PC-9 (cell line): ENCODE measurements around the gene TANK. TPM values are rescaled to one million over a fixed set of nuclear protein-coding genes. Genes with fewer than 3 reads are reported as not detected.

Experiments used
- BruUV-seq: library from RNA; stranded (reverse); fragments of 400-500 nt; replicated peaks from 2 replicates; lab custom pipeline; 2021; lab: Mats Ljungman, UMichigan
- CTCF ChIA-PET: fragments of 300-600 bp; sonication (Branson Sonifier 250); formaldehyde crosslinking; loops from one replicate; lab custom pipeline; 2022; ENCODE audit warnings: antibody characterized with exemption; lab: Charles Lee
- POLR2A ChIA-PET: fragments of 300-600 bp; sonication (Branson Sonifier 250); formaldehyde crosslinking; loops from one replicate; lab custom pipeline; 2022; ENCODE audit warnings: antibody characterized with exemption; ENCODE audit not compliant: unreplicated experiment; lab: Charles Lee
- DNase-seq, 2 experiments: peaks; one replicate each; pipeline versions ENCODE4 v3.0.0 to v3.0.0-alpha.2; 2015 to 2022; ENCODE audit warnings: mixed read lengths in 1 of 2
- H2AFZ ChIP-seq: fragments of 200-600 bp; sonication (generic); 2 replicates; pipeline ENCODE4 v1.8.1; 2017; ENCODE audit warnings: antibody characterized with exemption
- H3F3A ChIP-seq: fragments of 200-600 bp; sonication (generic); 2 replicates; pipeline ENCODE4 v1.8.1; 2017; ENCODE audit warnings: antibody characterized with exemption, mild to moderate bottlenecking, low read depth; ENCODE audit not compliant: insufficient read depth
- H3K27ac ChIP-seq: fragments of 200-600 bp; sonication (generic); 2 replicates; pipeline ENCODE4 v1.6.1; 2016; ENCODE audit warnings: mixed run types
- H3K27me3 ChIP-seq: fragments of 200-600 bp; sonication (generic); 2 replicates; pipeline ENCODE4 v1.6.1; 2016; ENCODE audit warnings: low read depth, mixed run types; ENCODE audit not compliant: insufficient read depth
- H3K36me3 ChIP-seq: fragments of 200-600 bp; sonication (generic); 2 replicates; pipeline ENCODE4 v1.6.1; 2016; ENCODE audit warnings: low read depth, mixed run types
- H3K4me1 ChIP-seq: fragments of 200-600 bp; sonication (generic); replicated peaks from 2 replicates; pipeline ENCODE4 v1.6.1; 2016; ENCODE audit warnings: mixed run types; ENCODE audit not compliant: insufficient read depth
- H3K4me2 ChIP-seq: fragments of 200-600 bp; sonication (generic); 2 replicates; pipeline ENCODE4 v1.6.1; 2017; ENCODE audit warnings: mixed run types
- H3K4me3 ChIP-seq: fragments of 200-600 bp; sonication (generic); 2 replicates; pipeline ENCODE4 v1.6.1; 2016; ENCODE audit warnings: mixed run types
- H3K79me2 ChIP-seq: fragments of 200-600 bp; sonication (generic); 2 replicates; pipeline ENCODE4 v1.6.1; 2017; ENCODE audit warnings: low read depth, mixed run types
- H3K9me2 ChIP-seq: fragments of 200-600 bp; sonication (generic); 2 replicates; pipeline ENCODE4 v1.8.1; 2017; ENCODE audit warnings: mild to moderate bottlenecking; ENCODE audit not compliant: insufficient read depth
- H3K9me3 ChIP-seq: fragments of 200-600 bp; sonication (generic); 2 replicates; pipeline ENCODE4 v1.8.1; 2016; ENCODE audit warnings: low read depth; ENCODE audit not compliant: insufficient read depth
- H4K20me1 ChIP-seq: fragments of 200-600 bp; sonication (generic); 2 replicates; pipeline ENCODE4 v1.8.1; 2017; ENCODE audit not compliant: insufficient read depth
- CTCF ChIP-seq: fragments of 200-600 bp; sonication (generic); conservative IDR thresholded peaks from 2 replicates; pipeline ENCODE4 v1.6.1; 2017; ENCODE audit warnings: mixed run types, antibody characterized with exemption, mild to moderate bottlenecking, moderate library complexity
- EZH2 ChIP-seq: fragments of 200-600 bp; sonication (generic); IDR thresholded peaks from 2 replicates; pipeline ENCODE4 v1.8.0; 2017; ENCODE audit warnings: antibody characterized with exemption, low read depth
- intact Hi-C: fragments of 100-400 bp; cut with micrococcal nuclease; formaldehyde crosslinking; loops from one replicate; pipeline ENCODE4 v1.10.0; 2022; ENCODE audit not compliant: unreplicated experiment
- total RNA-seq: library from RNA; stranded (reverse); gene quantifications from 2 replicates; pipeline ENCODE4 v1.2.3, GENCODE V29; 2021

The TANK gene
- total RNA-seq, 1 experiment from 2014 or later, result 46.1 TPM

DNA sequence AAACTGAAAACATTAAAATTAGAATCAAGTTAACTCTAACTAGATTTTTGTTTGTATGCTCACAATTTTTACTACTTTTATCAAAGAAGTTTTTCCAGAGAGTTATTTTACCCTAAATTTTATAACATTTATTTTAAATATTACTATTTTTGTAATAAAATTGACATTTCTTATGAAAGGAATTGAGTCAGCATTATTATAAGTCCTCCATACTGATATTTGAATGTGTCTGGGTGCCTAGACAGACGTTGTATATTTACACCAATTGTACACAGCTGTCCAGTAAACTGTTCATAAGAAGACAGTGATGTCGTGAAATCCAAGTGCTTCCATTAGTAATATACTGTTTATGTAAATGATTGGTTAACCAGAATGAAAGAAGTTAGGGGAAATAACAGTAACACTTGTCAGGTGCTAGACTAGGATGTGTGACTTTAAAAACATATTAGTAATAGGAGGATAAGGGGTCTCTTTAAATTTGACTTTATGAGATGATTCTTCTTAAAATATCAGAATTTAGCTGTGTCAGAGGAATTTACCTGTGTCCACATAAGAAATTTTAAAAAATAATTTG is 73.7 kb downstream of the TANK start:
- Histone ChIP-seq H3K79me2 (no peaks in the 10 kb centered on the region), H3K4me3 (no peak overlapping the region), H3K27ac (no peak overlapping the region), H3K4me2 (no peak overlapping the region), H2AFZ (no peak overlapping the region), H3F3A (no peaks in the 10 kb centered on the region), H3K9me2 (no peaks in the 10 kb centered on the region), H3K4me1 (no peaks in the 10 kb centered on the region), H3K27me3 (no peaks in the 10 kb centered on the region), H3K36me3 (0 out of 2 replicates have a peak, but pooled peaks cover 2% of the 10 kb centered on the region), H3K9me3 (no peaks in the 10 kb centered on the region), H4K20me1 (no peaks in the 10 kb centered on the region)
- POLR2A ChIA-PET, result no interaction called here
- BruUV-seq, result no TSS peak
- CTCF ChIA-PET, result no interaction called here
- intact Hi-C loops, result no loop called here
- TF ChIP-seq EZH2 (no peak), CTCF (no peak)
- DNase-seq, result no peak

- Histone ChIP-seq H3K9me2 (no peaks in the 10 kb centered on the region), H3F3A (no peaks in the 10 kb centered on the region), H3K27ac (no peak overlapping the region), H3K4me3 (no peak overlapping the region), H3K79me2 (no peaks in the 10 kb centered on the region), H3K4me1 (no peaks in the 10 kb centered on the region), H3K27me3 (no peaks in the 10 kb centered on the region), H3K9me3 (no peaks in the 10 kb centered on the region), H3K36me3 (no peaks in the 10 kb centered on the region), H4K20me1 (no peaks in the 10 kb centered on the region), H2AFZ (no peak overlapping the region), H3K4me2 (no peak overlapping the region)
- CTCF ChIA-PET, result no interaction called here
- no peak for DNase-seq
- intact Hi-C loops, result no loop called here
- no peak for TF ChIP-seq CTCF
- no peak for TF ChIP-seq EZH2
- no TSS peak for BruUV-seq
- POLR2A ChIA-PET, result no interaction called here
Measured at GRCh38 chr2:161234627-161235026, 74.4 kb downstream of the TANK start.

DNA sequence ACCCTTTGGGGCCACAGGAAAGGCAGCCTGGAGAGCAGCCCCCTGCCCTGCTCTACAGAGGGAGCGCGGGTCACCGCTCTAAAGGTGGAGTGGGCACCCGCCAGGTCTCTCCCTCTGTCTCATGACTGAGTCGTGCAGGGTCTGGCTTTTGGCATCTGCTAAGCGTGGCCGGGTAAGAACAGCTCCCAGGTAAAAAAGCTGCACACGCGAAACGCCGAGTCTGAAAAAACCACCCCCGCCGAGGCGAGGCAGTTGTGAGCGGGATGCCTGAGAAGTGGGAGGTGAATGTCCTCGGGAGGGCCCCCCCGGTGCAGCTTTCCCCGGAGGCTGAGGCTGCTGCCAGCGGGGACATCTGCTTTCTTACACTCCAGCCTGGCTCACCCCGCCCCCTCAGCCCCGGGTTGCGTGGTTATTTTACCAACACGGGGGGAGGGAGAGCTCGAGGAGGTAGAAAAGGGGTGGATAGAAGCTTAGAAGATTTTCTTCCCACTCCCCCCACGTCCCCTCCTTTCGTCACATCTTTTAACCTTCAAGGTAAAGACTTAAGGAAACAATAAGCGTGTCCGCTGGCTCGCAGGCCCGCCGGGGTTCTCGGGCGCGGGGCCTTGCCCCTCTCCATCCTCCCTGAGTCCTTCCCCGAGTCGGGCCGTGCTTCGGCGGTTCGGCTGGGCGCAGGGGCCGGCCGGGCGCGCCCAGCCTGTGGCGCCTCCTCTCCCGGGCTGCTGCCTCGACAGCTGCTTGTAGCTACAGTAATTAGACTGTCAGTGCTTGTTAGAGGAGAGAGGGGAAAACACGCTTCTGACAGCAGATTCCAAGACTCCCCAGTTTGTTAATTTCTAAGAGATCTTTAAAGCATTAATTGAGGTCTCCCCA is 77.4 kb downstream of the TANK start:
- CTCF ChIA-PET, result no interaction called here
- intact Hi-C loops, result no loop called here
- Histone ChIP-seq H4K20me1 (no peaks in the 10 kb centered on the region), H3F3A (no peaks in the 10 kb centered on the region), H3K4me2 (no peak overlapping the region), H3K27me3 (no peaks in the 10 kb centered on the region), H3K79me2 (no peaks in the 10 kb centered on the region), H3K9me3 (no peaks in the 10 kb centered on the region), H3K27ac (no peak overlapping the region), H3K4me1 (no peaks in the 10 kb centered on the region), H2AFZ (no peak overlapping the region), H3K36me3 (no peaks in the 10 kb centered on the region), H3K4me3 (no peak overlapping the region), H3K9me2 (no peaks in the 10 kb centered on the region)
- TF ChIP-seq CTCF, result no peak
- TF ChIP-seq EZH2, result no peak
- no peak for DNase-seq
- BruUV-seq, result no TSS peak
- POLR2A ChIA-PET, result interaction anchor here (0.6 kb wide), 1 partner anchor 1042 kb away, joined by 3 read pairs; no protein-coding TSS in a partner anchor
